HL-60 (cell line): ENCODE data around the gene ZNF557.

ENCODE experiments used
- CTCF ChIP-seq: IDR thresholded peaks from one replicate; pipeline ENCODE4 v1.5.1; 2011; ENCODE audit warnings: low read length, control low read depth, inconsistent platforms; ENCODE audit not compliant: insufficient read depth
- GABPA ChIP-seq: IDR thresholded peaks from 2 replicates; pipeline ENCODE4 v1.6.1; 2012; ENCODE audit warnings: low read depth
- POLR2AphosphoS5 ChIP-seq: IDR thresholded peaks from 2 replicates; pipeline ENCODE4 v1.6.1; 2012; ENCODE audit warnings: low read depth
- TF ChIP-seq, protein P1 (sequence below): IDR thresholded peaks from 2 replicates; pipeline ENCODE4 v1.6.1; 2012; ENCODE audit warnings: low read depth; ENCODE audit not compliant: insufficient replicate concordance

DNA sequence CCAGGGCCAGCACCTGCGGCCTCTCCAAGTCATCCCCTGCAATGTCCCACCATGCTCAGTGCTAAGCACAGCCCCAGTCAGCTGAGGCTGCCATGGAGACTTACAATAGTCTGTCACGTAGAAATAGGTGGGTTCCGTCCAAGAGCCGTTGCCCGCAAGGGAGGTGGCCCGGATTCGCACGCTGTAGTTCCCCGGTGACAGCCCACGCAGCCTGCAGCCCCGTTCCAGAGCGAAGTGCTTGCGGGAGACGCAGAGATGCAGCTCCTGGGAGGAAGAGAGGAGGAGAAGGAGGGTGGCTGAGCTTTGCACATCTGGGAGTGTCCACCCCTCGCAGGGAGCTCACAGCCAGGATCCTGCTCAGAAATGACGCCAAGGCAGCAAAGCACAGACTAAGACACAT lies 62.6 kb downstream of the ZNF557 start:
- TF ChIP-seq CTCF (no peak), POLR2AphosphoS5 (no peak), GABPA (no peak)
- TF ChIP-seq, protein P1, sequence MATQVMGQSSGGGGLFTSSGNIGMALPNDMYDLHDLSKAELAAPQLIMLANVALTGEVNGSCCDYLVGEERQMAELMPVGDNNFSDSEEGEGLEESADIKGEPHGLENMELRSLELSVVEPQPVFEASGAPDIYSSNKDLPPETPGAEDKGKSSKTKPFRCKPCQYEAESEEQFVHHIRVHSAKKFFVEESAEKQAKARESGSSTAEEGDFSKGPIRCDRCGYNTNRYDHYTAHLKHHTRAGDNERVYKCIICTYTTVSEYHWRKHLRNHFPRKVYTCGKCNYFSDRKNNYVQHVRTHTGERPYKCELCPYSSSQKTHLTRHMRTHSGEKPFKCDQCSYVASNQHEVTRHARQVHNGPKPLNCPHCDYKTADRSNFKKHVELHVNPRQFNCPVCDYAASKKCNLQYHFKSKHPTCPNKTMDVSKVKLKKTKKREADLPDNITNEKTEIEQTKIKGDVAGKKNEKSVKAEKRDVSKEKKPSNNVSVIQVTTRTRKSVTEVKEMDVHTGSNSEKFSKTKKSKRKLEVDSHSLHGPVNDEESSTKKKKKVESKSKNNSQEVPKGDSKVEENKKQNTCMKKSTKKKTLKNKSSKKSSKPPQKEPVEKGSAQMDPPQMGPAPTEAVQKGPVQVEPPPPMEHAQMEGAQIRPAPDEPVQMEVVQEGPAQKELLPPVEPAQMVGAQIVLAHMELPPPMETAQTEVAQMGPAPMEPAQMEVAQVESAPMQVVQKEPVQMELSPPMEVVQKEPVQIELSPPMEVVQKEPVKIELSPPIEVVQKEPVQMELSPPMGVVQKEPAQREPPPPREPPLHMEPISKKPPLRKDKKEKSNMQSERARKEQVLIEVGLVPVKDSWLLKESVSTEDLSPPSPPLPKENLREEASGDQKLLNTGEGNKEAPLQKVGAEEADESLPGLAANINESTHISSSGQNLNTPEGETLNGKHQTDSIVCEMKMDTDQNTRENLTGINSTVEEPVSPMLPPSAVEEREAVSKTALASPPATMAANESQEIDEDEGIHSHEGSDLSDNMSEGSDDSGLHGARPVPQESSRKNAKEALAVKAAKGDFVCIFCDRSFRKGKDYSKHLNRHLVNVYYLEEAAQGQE, result no peak
